DMS53 (cell line): ENCODE data around the gene TXNDC2.

Experiments
- DNase-seq: peaks from one replicate; lab custom pipeline; 2025; lab: John Stamatoyannopoulos, UW

Gene TXNDC2

GRCh38 chr18:9860682-9861081 is 25.1 kb upstream of the TXNDC2 start:
- no peak for DNase-seq

DNA sequence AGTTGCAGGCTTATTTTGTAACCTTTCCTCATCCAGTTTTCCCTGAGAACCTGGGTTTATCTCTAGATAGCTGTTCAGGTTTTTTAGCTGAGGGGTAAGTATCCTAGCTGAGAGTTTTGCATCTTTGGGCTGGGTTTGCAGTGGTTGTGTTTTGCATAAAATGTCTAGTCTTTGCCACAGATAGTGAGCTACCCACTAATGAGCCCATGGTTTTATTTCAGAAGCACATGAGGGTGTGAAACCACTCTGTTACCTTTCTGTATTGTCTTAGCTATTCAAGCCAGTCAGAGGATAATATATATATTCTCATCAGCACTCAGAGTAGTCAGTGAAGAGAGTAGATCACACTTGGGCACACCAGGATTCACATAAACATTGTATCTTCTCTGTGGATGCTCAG is 24.6 kb upstream of the TXNDC2 start:
- DNase-seq = no peak

DNA sequence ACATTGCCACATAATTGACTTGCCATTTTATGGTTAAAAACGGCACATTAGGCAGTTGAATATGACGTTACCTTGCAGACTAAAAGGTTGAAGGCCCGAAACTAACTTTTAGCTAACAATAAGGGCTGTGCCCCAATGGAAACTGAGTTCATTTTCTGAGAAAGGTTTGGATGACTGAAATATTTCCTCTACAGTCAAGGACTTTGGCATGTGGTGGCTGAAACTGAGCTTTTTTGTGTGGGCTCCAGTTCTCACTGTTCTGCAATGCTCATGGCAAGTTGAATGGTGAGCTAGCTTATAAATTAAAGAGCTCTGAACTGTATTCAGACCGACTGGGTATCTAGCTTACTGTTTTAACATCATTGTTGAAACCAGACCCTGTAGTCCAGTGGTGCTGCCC is 23.8 kb upstream of the TXNDC2 start:
- DNase-seq = no peak

DNA sequence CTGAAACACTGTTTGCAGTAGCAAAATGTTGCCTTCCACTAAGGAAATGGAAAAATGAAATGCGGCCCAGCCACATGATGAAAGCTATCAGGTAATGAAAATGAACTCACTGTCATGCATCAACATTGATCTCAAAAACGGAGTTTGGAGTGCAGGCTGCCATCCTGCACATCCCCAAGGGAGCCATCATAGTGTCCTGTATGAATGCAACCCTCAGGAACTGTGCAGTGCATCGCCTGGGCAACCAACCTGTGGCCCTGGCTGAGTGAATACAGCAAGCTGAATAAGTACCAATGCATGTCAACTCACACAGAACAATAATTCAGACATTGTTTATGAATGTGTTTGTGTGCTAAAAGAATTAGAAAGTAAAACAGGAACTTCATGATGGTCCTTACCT is 23.1 kb upstream of the TXNDC2 start:
- DNase-seq = no peak

GRCh38 chr18:9863282-9863681 is 22.5 kb upstream of the TXNDC2 start:
- no peak for DNase-seq

GRCh38 chr18:9865764-9866490 is 19.8 kb upstream of the TXNDC2 start:
- no peak for DNase-seq

- DNase-seq = no peak
Observed at GRCh38 chr18:9866627-9867026, 19.1 kb upstream of the TXNDC2 start.

- DNase-seq = peak; percentile 79
Observed at GRCh38 chr18:9867071-9867594, 18.6 kb upstream of the TXNDC2 start.

- no peak for DNase-seq
Observed at GRCh38 chr18:9868857-9869714, 16.7 kb upstream of the TXNDC2 start.

GRCh38 chr18:9869715-9870430 is 15.9 kb upstream of the TXNDC2 start:
- DNase-seq = peak; percentile 35

DNA sequence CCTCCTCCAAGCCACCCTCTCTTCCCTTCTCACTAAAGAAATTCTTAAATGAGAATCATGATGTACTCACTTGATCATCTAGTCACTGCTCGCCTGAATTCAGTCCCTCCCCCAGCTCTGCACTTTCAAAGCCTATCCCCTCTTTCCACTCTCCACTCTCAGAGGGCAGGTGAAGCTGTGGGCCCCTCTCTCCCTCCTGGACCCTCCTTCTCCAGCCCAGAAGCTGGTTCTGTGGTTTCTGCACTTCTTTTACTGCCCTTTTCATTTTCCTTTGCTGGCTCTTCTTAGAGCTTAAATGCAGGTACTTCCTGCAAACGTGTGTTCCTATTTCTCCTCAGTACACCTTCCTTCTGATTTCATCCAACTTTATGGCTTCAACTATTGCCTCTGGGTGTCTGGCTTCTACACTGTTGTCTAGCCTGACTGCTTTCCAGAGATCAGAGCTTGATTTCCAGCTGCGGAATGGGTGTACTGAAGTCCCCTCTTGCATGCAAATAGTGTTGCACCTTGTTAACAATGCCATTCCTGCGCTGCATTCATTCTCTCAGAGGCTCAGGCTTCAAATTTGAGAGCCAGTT is 15.3 kb upstream of the TXNDC2 start:
- no peak for DNase-seq

- DNase-seq = no peak
Observed at GRCh38 chr18:9871244-9871746, 14.5 kb upstream of the TXNDC2 start.

DNA sequence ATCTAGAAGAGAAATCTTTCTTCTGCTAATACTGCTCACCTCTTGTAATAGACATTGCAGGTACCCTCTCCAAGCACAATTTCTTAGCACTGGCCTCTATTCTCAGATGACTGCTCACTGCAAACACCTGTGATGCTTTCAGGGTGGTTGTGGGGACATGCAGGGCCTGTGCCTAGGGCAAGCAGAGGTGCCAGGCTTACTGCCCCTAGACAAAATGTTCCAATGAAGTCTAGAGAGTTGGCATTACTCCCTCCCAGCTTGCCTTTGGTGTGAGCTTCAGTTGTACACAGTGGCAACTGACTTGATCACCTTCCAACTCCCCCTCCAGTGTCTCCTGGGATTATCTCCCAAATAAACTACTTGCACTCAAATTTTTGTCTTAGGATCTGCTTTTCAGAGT is 12.9 kb upstream of the TXNDC2 start:
- no peak for DNase-seq

GRCh38 chr18:9874728-9875127 is 11.0 kb upstream of the TXNDC2 start:
- DNase-seq = no peak

GRCh38 chr18:9876212-9876866 is 9.4 kb upstream of the TXNDC2 start:
- DNase-seq = no peak

GRCh38 chr18:9876867-9877654 is 8.7 kb upstream of the TXNDC2 start:
- no peak for DNase-seq

DNA sequence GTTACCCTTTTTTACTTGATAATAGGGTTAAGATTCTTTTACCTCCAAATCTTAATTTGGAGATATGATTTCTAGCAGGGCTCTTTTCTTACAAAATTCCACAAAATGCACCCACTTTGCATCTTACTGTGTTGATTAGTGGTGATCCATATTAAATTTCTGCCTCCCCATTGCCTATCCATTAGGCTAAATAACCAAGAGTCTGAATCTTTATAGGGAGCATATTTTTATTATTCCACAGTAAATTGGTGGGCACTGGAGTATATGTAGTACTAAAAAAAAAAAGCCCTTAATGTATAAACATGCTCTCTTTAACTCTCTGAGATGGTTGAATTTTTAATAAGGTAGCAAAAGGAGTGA is 8.1 kb upstream of the TXNDC2 start:
- no peak for DNase-seq

GRCh38 chr18:9878095-9878494 is 7.7 kb upstream of the TXNDC2 start:
- no peak for DNase-seq

DNA sequence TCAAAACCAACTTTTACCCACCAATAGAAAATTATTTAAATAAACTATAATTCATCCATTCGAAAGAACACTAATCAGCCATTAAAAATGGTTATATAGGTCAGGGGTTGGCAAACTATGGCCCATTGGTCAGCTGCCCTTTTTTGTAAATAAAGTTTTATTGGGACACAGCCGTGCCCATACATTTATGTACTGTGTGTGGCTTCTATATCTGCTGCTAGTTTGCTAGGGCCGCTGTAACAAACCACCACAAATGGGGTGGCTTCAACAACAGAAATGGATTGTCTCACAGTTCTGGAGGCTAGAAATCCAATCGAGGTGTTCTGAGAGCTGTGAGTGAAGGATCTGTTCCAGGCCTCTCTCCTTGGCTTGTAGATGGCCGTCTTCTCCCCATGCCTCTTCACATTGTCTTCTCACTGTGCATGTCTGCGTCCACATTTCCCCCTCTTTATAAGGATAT is 7.0 kb upstream of the TXNDC2 start:
- no peak for DNase-seq

- no peak for DNase-seq
Observed at GRCh38 chr18:9884090-9884489, 1.7 kb upstream of the TXNDC2 start.
